Stimulated activated CD8-positive, alpha-beta memory T cell treated with anti-CD3 and anti-CD28 coated beads, Interleukin-7, amount 100 ng/mL, for 4 hours (primary cell): ENCODE measurements around the gene SLC2A1.
"Not testable (repeated sequence)": the region's sequence is repeated elsewhere in the genome, so short reads cannot be mapped to it uniquely, and the experiment has no call there.

Experiments
- DNase-seq, 2 donors: peaks; one replicate each; pipeline ENCODE4 v3.0.0-alpha.2; 2020; ENCODE audit warnings: low read depth in 2 of 2

SLC2A1 gene

GRCh38 chr1:42929434-42930177 lies 29.1 kb downstream of the SLC2A1 start:
- no peak for DNase-seq

GRCh38 chr1:42928859-42929258 lies 29.8 kb downstream of the SLC2A1 start:
- no peak for DNase-seq

GRCh38 chr1:42927920-42928505 lies 30.7 kb downstream of the SLC2A1 start:
- DNase-seq, result no peak

- DNase-seq, result no peak
Measured at GRCh38 chr1:42927274-42927841, 31.3 kb downstream of the SLC2A1 start.

DNA sequence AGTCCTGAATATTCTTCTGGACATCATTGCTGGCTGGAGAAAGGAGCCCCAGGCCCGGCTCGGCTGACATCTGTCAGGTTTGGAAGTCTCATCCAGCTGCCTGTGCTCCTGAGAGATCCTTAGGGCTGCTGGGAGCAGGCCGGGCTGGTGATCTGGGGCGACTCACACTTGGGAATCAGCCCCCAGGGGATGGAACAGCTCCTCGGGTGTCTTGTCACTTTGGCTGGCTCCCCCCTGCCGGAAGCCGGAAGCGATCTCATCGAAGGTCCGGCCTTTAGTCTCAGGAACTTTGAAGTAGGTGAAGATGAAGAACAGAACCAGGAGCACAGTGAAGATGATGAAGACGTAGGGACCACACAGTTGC lies 31.8 kb downstream of the SLC2A1 start:
- DNase-seq, result no peak

DNA sequence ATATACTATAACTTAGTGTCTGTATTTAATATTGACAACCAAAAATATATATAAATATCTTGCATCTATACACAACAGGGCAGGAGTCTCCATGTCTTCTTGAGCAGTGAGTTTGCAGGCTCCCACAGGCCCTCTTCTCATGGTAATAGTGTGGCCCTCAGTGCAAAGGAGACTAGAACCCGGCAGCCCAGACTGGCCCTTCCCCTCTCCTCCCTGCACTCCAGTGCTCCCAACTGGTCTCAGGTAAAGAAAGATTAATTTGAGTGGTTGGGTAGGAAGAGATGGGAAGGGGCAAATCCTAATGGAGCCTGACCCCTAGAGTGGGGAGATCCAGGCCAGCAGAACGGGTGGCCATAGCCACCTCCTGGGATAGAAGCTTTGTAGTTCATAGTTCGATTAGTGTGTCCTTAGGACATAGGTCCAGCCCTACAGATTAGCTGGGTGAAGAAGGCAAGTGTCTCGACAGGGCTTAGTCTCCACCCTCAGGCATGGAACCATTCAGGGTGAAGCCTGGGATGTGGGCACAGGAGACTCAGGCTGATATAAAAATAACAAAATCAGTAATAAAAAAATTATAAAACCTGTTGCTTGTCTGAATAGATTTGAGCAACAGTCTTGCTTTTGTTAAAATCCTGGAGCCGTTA lies 32.3 kb downstream of the SLC2A1 start:
- DNase-seq, result no peak

DNA sequence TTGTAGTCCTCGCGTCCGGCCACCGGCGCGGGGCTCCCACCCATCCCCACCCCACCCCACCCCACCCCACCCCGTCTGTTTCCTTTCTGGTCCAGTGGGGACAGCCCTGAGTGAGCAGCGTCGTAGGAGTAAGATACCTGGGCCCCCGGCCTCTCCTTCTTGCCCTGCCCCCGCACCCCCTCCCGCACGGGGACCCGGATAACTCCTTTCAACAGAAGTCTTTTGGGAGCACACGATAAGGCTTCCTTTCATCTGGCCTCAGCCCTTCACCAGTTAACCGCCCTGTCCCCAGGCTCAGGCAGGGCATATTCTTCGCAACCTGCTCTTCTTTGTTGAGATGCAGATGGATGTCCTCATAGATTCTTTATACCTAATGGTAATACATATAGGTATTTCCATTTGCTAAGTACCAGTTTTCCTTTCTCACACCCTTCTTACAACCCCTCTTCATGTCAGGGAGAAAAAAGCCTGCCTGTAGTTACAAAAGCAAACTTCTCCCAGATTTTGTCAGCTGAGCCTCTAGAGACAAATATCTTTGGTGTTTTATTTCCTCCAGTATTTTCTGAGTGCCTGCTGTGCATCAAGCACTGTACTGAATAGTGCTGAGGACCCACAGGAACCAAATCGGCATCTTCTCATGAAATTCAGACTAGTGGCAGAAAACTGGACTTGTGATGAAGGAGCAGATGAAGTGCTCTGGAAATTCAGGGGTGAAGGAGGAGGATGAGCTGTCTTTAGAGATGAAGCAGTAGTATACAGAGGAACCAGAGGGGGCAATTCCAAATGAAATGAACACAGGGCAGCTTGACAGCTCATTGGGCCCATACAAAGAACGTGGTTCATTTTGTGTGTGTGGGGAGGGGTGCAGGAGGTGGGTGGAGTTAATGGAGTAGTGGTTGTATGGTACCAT lies 33.6 kb downstream of the SLC2A1 start:
- no peak for DNase-seq

GRCh38 chr1:42924082-42924850 lies 34.4 kb downstream of the SLC2A1 start:
- DNase-seq, result peak; percentile 81 to 84

DNA sequence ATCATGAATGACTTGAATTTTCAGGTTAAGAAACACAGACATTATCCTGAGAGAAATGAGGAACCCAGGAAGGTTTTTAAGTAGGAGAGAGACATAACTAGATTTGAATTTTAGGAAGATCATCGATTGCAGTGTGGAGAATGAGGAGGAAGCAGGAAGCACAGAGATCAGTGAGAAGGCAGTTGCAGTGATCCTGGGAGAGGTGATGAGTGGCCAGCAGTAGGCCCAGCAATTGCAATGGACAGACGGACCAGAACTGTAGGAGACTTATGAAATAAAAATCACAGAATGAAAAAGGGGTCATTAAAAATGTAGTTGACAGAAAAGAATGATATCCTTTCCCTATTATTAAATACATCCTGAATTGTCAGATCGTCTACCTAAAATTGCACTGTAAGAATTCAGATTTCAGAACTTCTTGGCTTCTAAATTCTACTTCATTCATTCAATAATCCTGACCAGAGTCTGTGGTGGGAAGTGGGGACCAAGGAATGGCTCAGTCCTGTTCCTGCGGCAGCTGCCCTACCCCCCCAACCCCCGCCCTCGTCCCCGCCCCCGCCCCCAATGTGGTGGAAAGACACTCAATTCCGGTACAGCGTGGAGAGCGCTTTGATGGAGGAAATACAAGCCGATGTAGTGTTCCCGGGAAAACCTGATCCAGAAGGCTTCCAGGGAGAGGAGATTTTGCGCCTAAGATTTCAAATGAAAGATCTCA lies 35.1 kb downstream of the SLC2A1 start:
- DNase-seq, result no peak

DNA sequence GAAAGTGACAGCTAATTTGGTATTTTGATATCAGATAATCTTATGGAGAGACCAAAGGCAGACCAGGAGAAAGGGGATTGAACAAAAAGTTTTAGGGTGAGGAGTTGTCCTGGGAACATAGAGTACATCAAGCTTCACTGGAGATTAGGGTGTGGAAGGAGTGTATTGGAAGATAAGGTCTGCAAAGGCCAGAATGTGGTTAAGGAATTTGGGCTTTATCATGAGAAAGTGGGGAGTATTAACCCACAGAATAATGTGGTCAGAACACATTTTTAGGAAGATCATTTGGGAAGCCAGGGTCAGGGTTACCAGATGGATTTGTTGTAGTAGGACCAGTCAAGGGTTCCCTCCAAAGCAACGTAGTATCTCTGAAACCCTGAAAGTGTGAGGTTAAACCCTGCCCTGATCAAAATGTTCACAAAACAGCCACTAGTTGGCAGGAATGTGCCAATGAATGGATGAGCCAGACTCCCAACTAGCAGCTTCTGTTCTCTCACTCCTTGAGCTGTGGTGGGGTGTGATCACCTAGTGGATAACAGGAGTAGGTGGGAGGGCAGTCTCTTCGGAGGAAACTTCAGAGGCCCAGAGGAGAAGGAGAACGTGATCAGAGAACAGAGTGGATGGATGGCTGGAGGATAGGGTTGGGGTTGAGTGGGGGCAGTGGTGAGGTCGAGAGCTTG lies 35.8 kb downstream of the SLC2A1 start:
- no peak for DNase-seq

GRCh38 chr1:42921769-42922168 lies 36.9 kb downstream of the SLC2A1 start:
- DNase-seq, result no peak

DNA sequence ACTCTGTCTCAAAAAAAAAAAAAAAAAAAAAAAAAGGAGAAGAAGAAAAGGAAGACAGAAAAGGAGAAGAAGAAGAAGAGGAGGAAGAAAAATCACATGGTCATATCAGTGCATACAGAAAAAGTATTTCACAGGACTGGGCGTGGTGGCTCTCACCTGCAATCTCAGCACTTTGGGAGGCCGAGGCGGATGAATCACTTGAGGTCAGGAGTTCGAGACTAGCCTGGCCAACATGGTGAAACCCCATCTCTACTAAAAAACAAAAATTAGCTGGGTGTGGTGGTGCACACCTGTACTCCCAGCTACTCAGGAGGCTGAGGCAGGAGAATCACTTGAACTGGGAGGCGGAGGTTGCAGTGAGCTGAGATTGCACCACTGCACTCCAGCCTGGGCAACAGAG lies 39.0 kb downstream of the SLC2A1 start:
- DNase-seq, result not testable (repeated sequence)

GRCh38 chr1:42917241-42917495 lies 41.5 kb downstream of the SLC2A1 start:
- DNase-seq, result no peak

GRCh38 chr1:42915456-42915855 lies 43.2 kb downstream of the SLC2A1 start:
- no peak for DNase-seq

- no peak for DNase-seq
Measured at GRCh38 chr1:42914092-42914627, 44.5 kb downstream of the SLC2A1 start.

DNA sequence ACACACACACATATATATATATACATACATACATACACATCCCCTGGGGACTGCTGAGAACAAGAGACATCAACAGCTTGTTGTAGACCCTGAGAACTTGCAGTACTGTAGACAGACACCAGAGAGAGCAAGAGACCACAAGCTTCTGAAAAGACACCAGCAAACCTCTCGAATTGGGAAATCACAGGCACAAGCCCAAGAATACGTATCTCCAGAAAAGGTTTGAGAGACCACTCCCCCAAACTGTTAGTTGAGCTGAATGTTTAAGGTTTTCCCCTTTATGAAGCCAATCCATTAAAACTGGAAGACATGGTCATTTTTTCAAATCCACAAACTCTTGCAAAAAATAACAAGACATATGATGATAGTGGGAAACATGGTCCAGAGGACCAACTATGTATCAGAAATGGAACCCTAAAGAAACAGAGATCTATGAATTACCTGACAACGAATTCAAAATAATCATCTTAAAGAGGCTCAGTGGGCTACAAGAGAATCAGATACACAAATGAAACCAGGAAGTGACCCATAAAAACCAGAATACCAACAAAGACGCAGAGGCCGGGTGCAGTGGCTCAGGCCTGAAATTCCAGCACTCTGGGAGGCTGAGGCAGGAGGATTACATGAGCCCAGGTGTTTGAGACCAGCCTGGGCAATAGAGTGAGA lies 45.1 kb downstream of the SLC2A1 start:
- DNase-seq, result no peak

GRCh38 chr1:42910985-42911384 lies 47.7 kb downstream of the SLC2A1 start:
- DNase-seq, result no peak

DNA sequence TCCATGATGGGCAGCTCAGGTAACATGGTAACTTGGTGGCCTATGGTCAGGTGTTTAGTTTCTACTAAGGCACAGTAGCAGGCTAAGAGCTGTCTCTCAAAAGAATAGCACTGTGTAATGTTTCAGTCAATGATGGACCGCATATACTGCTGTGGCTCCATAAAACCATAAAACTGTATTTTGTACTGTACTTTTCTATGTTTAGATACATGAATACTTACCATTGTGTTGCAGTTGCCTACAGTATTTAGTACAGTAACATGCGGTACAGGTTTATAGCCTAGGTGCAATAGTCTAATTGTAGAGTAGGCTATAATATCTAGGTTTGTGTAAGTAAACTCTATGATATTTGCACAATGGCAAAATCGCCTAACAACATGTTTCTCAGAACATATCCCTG lies 50.6 kb downstream of the SLC2A1 start:
- no peak for DNase-seq

DNA sequence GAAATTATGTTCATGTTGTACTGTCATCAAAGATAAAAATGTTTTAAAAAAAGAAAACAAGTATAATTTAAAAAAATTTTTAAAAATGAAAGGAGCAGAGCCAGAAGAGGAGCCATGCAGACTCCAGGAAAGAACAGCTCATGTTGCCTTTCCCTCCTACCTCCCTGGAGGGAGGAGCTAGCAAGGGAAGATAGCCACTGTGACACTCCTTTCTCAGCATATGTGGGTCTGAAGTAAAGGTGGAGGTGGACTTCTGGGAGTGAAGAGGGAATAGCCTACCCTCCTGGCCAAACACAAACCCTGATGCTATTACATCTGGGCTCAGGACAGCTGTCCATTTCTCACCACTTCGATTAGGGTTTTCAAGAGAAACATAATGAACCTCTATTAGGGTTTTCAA lies 54.2 kb downstream of the SLC2A1 start:
- no peak for DNase-seq
